HG03575 (cell line): ENCODE results near the gene ANKRD11.

ENCODE experiments used
- ATAC-seq: cut with Tn5 transposase; IDR thresholded peaks from one replicate; pipeline ENCODE4 v1.9.1; 2021; ENCODE audit not compliant: unreplicated experiment, insufficient number of reproducible peaks, low FRiP score; ENCODE audit errors: extremely low read depth

Gene ANKRD11

GRCh38 chr16:89420204-89420603, 70.2 kb downstream of the ANKRD11 start:
- no peak for ATAC-seq

- ATAC-seq = no peak
These were observed 72.0 kb downstream of the ANKRD11 start for GRCh38 chr16:89418352-89418751.

- ATAC-seq = no peak
These were observed 73.0 kb downstream of the ANKRD11 start for GRCh38 chr16:89417352-89417751.

- no peak for ATAC-seq
These were observed 76.4 kb downstream of the ANKRD11 start for GRCh38 chr16:89413811-89414585.

- no peak for ATAC-seq
These were observed 77.5 kb downstream of the ANKRD11 start for GRCh38 chr16:89412811-89413210.

- ATAC-seq = no peak
These were observed 79.0 kb downstream of the ANKRD11 start for GRCh38 chr16:89411335-89411850.

GRCh38 chr16:89410794-89411309, 79.5 kb downstream of the ANKRD11 start:
- no peak for ATAC-seq

GRCh38 chr16:89410322-89410721, 80.0 kb downstream of the ANKRD11 start:
- no peak for ATAC-seq

GRCh38 chr16:89409161-89409711, 81.1 kb downstream of the ANKRD11 start:
- no peak for ATAC-seq

GRCh38 chr16:89408315-89408714, 82.0 kb downstream of the ANKRD11 start:
- no peak for ATAC-seq

GRCh38 chr16:89407925-89408300, 82.4 kb downstream of the ANKRD11 start:
- no peak for ATAC-seq

GRCh38 chr16:89407282-89407924, 83.0 kb downstream of the ANKRD11 start:
- no peak for ATAC-seq

- no peak for ATAC-seq
These were observed 84.0 kb downstream of the ANKRD11 start for GRCh38 chr16:89406277-89406888.

- no peak for ATAC-seq
These were observed 85.8 kb downstream of the ANKRD11 start for GRCh38 chr16:89404561-89404960.

GRCh38 chr16:89402962-89403361, 87.4 kb downstream of the ANKRD11 start:
- no peak for ATAC-seq

- no peak for ATAC-seq
These were observed 88.5 kb downstream of the ANKRD11 start for GRCh38 chr16:89401641-89402445.

GRCh38 chr16:89401205-89401604, 89.2 kb downstream of the ANKRD11 start:
- ATAC-seq = no peak

- no peak for ATAC-seq
These were observed 89.6 kb downstream of the ANKRD11 start for GRCh38 chr16:89400740-89401139.

GRCh38 chr16:89398924-89399323, 91.4 kb downstream of the ANKRD11 start:
- no peak for ATAC-seq
